AG09319 (cell line): ENCODE results near the gene SLC38A8.

Source experiments
- DNase-seq: peaks from one replicate; pipeline ENCODE4 v3.0.0-alpha.2; 2010; ENCODE audit warnings: low read depth; ENCODE audit errors: extremely low read depth
- CTCF ChIP-seq: IDR thresholded peaks from 2 replicates; pipeline ENCODE4 v1.5.1; 2011; ENCODE audit warnings: low read depth, mild to moderate bottlenecking, inconsistent platforms, low read length, moderate library complexity

Gene SLC38A8

DNA sequence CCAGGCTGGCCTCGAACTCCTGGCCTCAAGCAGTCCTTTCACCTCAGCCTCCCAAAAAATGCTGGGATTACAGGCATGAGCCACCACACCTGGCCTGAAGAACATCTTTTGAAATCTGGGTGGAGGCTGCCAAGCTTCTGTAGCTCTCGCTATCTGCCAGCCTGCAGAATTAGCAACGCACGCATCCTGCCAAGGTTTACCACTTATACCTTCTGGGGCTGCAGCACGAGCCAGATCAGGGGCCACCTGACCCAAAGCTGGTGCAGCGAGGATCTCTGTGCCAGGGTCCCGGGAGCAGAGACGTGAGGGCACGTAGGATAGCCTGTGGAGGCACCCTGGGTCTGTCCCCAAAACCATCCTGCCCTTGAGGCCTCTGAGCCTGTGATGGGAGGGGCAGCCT is 22.2 kb downstream of the SLC38A8 start:
- DNase-seq = no peak
- no peak for TF ChIP-seq CTCF

DNA sequence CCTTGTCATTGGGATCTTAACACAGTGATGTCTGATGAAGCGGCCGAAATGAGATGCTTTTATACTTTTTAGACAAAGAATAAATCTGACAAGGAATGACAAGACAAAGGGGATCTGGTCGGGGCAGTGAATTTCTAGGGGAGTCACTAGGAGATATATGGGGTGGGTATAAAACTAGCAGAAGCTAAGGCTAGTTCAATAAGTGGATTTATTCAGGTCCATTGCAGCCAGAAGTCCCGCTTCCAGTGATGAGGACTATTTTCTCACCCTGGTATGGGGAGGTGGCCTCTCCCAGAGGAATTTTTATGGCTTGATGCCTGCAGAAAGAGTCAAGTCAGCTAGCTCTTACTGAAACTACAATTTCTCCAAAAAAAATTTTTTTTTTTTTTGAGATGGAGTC is 23.9 kb downstream of the SLC38A8 start:
- TF ChIP-seq CTCF = no peak
- no peak for DNase-seq

GRCh38 chr16:84016477-84016876 is 26.1 kb downstream of the SLC38A8 start:
- no peak for TF ChIP-seq CTCF
- DNase-seq = no peak

- no peak for DNase-seq
- TF ChIP-seq CTCF = no peak
These were observed 27.2 kb downstream of the SLC38A8 start for GRCh38 chr16:84015399-84015798.

GRCh38 chr16:84014570-84015327 is 27.8 kb downstream of the SLC38A8 start:
- no peak for TF ChIP-seq CTCF
- DNase-seq = no peak

DNA sequence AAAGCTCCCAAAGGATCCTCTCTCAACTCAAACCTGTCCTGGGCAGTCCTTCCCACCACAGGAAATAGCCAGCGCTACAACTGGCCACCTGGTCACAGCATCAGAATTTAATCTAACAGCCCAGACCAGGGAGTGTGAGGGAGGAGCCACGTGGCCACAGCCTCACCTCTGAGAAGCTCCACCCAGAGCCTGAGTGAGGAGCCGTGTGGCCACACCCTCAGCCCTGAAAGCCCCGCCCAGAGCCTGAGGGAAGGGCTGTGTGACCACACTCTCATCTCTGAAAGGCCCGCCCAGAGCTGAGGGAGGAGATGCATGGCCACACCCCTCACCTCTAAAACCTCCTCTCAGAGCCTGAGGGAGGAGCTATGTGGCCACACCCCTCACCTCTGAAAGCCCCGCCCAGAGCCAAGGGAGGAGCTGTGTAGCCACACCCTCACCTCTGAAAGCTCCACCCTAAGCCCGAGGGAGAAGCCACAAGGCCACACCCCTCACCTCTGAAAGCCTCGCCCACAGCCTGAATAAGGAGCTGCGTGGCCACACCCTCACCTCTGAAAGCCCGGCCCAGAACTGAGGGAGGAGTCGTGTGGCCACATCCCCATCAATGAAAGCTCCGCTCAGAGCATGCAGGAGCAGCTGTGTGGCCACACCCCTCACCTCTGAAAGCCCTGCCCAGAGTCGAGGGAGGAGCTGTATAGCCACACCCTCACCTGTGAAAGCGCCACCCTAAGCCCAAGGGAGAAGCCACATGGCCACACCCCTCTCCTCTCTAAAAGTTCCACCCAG is 28.6 kb downstream of the SLC38A8 start:
- DNase-seq = no peak
- no peak for TF ChIP-seq CTCF

- no peak for TF ChIP-seq CTCF
- DNase-seq = no peak
These were observed 33.3 kb downstream of the SLC38A8 start for GRCh38 chr16:84009282-84009681.
